WTC11 (cell line): ENCODE measurements around the gene GOLT1A. TPM values are rescaled to one million over a fixed set of nuclear protein-coding genes. Genes with fewer than 3 reads are reported as not detected.

Source experiments
- ATAC-seq: fragments of 200-7000 bp; cut with Tn5 transposase; 2 replicates; pipeline ENCODE4 v1.10.0; 2021; ENCODE audit warnings: mild to moderate bottlenecking, moderate library complexity
- CTCF ChIA-PET: fragments of 300-600 bp; sonication (Branson Sonifier 250); formaldehyde crosslinking; loops from one replicate; lab custom pipeline; 2021; ENCODE audit warnings: antibody characterized with exemption; lab: Charles Lee
- POLR2A ChIA-PET: fragments of 350-600 bp; sonication (Branson Sonifier 250); formaldehyde crosslinking; loops from one replicate; lab custom pipeline; 2021; ENCODE audit warnings: antibody characterized with exemption; lab: Charles Lee
- DNase-seq: peaks from one replicate; pipeline ENCODE4 v3.0.0; 2021; ENCODE audit warnings: low spot score
- H3K27ac Mint-ChIP-seq: 2 replicates; pipeline ENCODE4 v1.8.0; 2021; ENCODE audit warnings: mixed read lengths
- H3K27me3 Mint-ChIP-seq: 2 replicates; pipeline ENCODE4 v1.8.0; 2021; ENCODE audit warnings: low read depth, mild to moderate bottlenecking, moderate library complexity, mixed read lengths
- H3K36me3 Mint-ChIP-seq: 2 replicates; pipeline ENCODE4 v1.8.0; 2021; ENCODE audit warnings: mixed read lengths
- H3K4me1 Mint-ChIP-seq: 2 replicates; pipeline ENCODE4 v1.8.0; 2022; ENCODE audit warnings: mixed read lengths
- H3K4me3 Mint-ChIP-seq: 2 replicates; pipeline ENCODE4 v1.8.0; 2021; ENCODE audit warnings: mild to moderate bottlenecking, moderate library complexity, mixed read lengths
- H3K9me3 Mint-ChIP-seq: 2 replicates; pipeline ENCODE4 v1.8.0; 2021; ENCODE audit warnings: mixed read lengths
- ATF2 ChIP-seq: sonication (generic); formaldehyde crosslinking; IDR thresholded peaks from 2 replicates; pipeline ENCODE4 v1.8.1; 2022; ENCODE audit warnings: low read depth, missing genetic modification reagents, borderline replicate concordance
- CBFB ChIP-seq: sonication (generic); formaldehyde crosslinking; IDR thresholded peaks from 2 replicates; pipeline ENCODE4 v1.8.1; 2022; ENCODE audit warnings: mild to moderate bottlenecking, low read depth, missing genetic modification reagents
- E2F4 ChIP-seq: sonication (generic); formaldehyde crosslinking; IDR thresholded peaks from 2 replicates; pipeline ENCODE4 v1.8.1; 2022; ENCODE audit warnings: low read depth, mild to moderate bottlenecking, moderate library complexity, missing genetic modification reagents, borderline replicate concordance
- ELF4 ChIP-seq: sonication (generic); formaldehyde crosslinking; IDR thresholded peaks from 2 replicates; pipeline ENCODE4 v1.8.1; 2022; ENCODE audit warnings: low read depth, mild to moderate bottlenecking, moderate library complexity, missing genetic modification reagents
- ERG ChIP-seq: fragments of 250-450 bp; sonication (Bioruptor Pico); IDR thresholded peaks from 2 replicates; pipeline ENCODE4 v1.8.0; 2021; ENCODE audit warnings: mild to moderate bottlenecking
- FOXJ3 ChIP-seq: sonication (generic); formaldehyde crosslinking; IDR thresholded peaks from 2 replicates; pipeline ENCODE4 v1.9.0; 2021; ENCODE audit warnings: missing genetic modification reagents, mild to moderate bottlenecking, borderline replicate concordance
- GABPB1 ChIP-seq: sonication (generic); formaldehyde crosslinking; IDR thresholded peaks from 2 replicates; pipeline ENCODE4 v1.8.1; 2023; ENCODE audit warnings: mild to moderate bottlenecking, missing genetic modification reagents
- JUN ChIP-seq: sonication (generic); formaldehyde crosslinking; IDR thresholded peaks from 2 replicates; pipeline ENCODE4 v1.8.0; 2023; ENCODE audit warnings: mild to moderate bottlenecking, missing genetic modification reagents
- ZNF263 ChIP-seq: sonication (generic); formaldehyde crosslinking; IDR thresholded peaks from 2 replicates; pipeline ENCODE4 v1.8.1; 2022; ENCODE audit warnings: low read depth, mild to moderate bottlenecking, moderate library complexity, missing genetic modification reagents
- ZNF512 ChIP-seq: sonication (generic); formaldehyde crosslinking; IDR thresholded peaks from 2 replicates; pipeline ENCODE4 v1.8.1; 2022; ENCODE audit warnings: missing genetic modification reagents, borderline replicate concordance
- total RNA-seq: library from RNA; stranded (reverse); gene quantifications from 3 replicates; pipeline ENCODE4 v1.2.3, GENCODE V29; 2021
- TF ChIP-seq, protein P1 (sequence below): sonication (generic); formaldehyde crosslinking; IDR thresholded peaks from 2 replicates; pipeline ENCODE4 v1.8.1; 2023; ENCODE audit warnings: mild to moderate bottlenecking, moderate library complexity, missing genetic modification reagents
- TF ChIP-seq, protein P2 (sequence below): sonication (generic); formaldehyde crosslinking; IDR thresholded peaks from 2 replicates; pipeline ENCODE4 v1.8.1; 2023; ENCODE audit warnings: mild to moderate bottlenecking, missing genetic modification reagents
- TF ChIP-seq, protein P3 (sequence below): sonication (generic); formaldehyde crosslinking; IDR thresholded peaks from 2 replicates; pipeline ENCODE4 v1.8.0; 2022; ENCODE audit warnings: missing genetic modification reagents
- TF ChIP-seq, protein P4 (sequence below): fragments of 250-450 bp; sonication (Bioruptor Pico); IDR thresholded peaks from 2 replicates; pipeline ENCODE4 v1.9.0; 2021; ENCODE audit warnings: mild to moderate bottlenecking

GOLT1A gene
- total RNA-seq, 1 experiment from 2014 or later: 6.5 TPM

DNA sequence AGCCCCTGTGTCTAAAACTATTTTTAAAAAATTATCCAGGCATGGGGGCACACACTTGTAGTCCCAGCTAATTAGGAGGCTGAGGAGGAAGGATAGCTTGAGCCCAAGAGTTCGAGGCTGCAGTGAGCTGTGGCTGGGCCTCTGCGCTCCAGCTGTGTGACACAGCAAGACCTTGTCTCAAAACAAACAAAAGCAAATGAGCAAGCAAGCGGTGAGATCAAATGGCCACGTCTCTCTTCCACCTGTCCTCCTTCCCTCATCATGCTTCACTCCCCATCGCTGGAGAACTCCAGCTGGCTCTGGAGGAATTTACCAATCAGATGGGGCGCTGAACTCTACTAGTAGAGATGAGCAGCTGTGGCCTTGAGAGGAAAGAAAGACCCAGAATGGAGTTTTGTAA, 33.7 kb downstream of the GOLT1A start:
- Mint-ChIP-seq H3K27ac (no peak overlapping the region), H3K4me3 (no peak overlapping the region), H3K36me3 (no peaks in the 10 kb centered on the region), H3K4me1 (no peaks in the 10 kb centered on the region), H3K9me3 (peaks cover 15% of the 10 kb centered on the region), H3K27me3 (peaks cover 37% of the 10 kb centered on the region)
- POLR2A ChIA-PET: no interaction called here
- ATAC-seq (no peak), DNase-seq (no peak)
- TF ChIP-seq, protein P1, sequence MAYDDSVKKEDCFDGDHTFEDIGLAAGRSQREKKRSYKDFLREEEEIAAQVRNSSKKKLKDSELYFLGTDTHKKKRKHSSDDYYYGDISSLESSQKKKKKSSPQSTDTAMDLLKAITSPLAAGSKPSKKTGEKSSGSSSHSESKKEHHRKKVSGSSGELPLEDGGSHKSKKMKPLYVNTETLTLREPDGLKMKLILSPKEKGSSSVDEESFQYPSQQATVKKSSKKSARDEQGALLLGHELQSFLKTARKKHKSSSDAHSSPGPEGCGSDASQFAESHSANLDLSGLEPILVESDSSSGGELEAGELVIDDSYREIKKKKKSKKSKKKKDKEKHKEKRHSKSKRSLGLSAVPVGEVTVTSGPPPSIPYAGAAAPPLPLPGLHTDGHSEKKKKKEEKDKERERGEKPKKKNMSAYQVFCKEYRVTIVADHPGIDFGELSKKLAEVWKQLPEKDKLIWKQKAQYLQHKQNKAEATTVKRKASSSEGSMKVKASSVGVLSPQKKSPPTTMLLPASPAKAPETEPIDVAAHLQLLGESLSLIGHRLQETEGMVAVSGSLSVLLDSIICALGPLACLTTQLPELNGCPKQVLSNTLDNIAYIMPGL (CRISPR knock-in tag): no peak
- TF ChIP-seq ELF4 (CRISPR knock-in tag) (no peak), GABPB1 (no peak), ERG (CRISPR knock-in tag) (no peak), CBFB (CRISPR knock-in tag) (no peak), ZNF512 (CRISPR knock-in tag) (no peak)
- TF ChIP-seq, protein P2, sequence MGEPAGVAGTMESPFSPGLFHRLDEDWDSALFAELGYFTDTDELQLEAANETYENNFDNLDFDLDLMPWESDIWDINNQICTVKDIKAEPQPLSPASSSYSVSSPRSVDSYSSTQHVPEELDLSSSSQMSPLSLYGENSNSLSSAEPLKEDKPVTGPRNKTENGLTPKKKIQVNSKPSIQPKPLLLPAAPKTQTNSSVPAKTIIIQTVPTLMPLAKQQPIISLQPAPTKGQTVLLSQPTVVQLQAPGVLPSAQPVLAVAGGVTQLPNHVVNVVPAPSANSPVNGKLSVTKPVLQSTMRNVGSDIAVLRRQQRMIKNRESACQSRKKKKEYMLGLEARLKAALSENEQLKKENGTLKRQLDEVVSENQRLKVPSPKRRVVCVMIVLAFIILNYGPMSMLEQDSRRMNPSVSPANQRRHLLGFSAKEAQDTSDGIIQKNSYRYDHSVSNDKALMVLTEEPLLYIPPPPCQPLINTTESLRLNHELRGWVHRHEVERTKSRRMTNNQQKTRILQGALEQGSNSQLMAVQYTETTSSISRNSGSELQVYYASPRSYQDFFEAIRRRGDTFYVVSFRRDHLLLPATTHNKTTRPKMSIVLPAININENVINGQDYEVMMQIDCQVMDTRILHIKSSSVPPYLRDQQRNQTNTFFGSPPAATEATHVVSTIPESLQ (CRISPR knock-in tag): no peak
- TF ChIP-seq, protein P3, sequence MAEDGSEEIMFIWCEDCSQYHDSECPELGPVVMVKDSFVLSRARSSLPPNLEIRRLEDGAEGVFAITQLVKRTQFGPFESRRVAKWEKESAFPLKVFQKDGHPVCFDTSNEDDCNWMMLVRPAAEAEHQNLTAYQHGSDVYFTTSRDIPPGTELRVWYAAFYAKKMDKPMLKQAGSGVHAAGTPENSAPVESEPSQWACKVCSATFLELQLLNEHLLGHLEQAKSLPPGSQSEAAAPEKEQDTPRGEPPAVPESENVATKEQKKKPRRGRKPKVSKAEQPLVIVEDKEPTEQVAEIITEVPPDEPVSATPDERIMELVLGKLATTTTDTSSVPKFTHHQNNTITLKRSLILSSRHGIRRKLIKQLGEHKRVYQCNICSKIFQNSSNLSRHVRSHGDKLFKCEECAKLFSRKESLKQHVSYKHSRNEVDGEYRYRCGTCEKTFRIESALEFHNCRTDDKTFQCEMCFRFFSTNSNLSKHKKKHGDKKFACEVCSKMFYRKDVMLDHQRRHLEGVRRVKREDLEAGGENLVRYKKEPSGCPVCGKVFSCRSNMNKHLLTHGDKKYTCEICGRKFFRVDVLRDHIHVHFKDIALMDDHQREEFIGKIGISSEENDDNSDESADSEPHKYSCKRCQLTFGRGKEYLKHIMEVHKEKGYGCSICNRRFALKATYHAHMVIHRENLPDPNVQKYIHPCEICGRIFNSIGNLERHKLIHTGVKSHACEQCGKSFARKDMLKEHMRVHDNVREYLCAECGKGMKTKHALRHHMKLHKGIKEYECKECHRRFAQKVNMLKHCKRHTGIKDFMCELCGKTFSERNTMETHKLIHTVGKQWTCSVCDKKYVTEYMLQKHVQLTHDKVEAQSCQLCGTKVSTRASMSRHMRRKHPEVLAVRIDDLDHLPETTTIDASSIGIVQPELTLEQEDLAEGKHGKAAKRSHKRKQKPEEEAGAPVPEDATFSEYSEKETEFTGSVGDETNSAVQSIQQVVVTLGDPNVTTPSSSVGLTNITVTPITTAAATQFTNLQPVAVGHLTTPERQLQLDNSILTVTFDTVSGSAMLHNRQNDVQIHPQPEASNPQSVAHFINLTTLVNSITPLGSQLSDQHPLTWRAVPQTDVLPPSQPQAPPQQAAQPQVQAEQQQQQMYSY (CRISPR knock-in tag): no peak
- CTCF ChIA-PET: interaction anchor here (1.3 to 4.9 kb wide), 3 partner anchors 18 to 266 kb away, joined by 4 to 20 read pairs (median 8); no protein-coding TSS in a partner anchor

GRCh38 chr1:204178487-204179281, 35.1 kb downstream of the GOLT1A start:
- DNase-seq (no peak), ATAC-seq (no peak)
- no peak overlapping the region for H3K27ac Mint-ChIP-seq
- TF ChIP-seq ZNF512 (CRISPR knock-in tag) (no peak), ATF2 (CRISPR knock-in tag) (no peak), FOXJ3 (CRISPR knock-in tag) (no peak), JUN (CRISPR knock-in tag) (no peak), E2F4 (CRISPR knock-in tag) (no peak), ZNF263 (no peak)
- TF ChIP-seq, protein P4, sequence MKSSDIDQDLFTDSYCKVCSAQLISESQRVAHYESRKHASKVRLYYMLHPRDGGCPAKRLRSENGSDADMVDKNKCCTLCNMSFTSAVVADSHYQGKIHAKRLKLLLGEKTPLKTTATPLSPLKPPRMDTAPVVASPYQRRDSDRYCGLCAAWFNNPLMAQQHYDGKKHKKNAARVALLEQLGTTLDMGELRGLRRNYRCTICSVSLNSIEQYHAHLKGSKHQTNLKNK (CRISPR knock-in tag): no peak
- H3K27me3 Mint-ChIP-seq: peaks cover 40% of the 10 kb centered on the region
- H3K4me1 Mint-ChIP-seq: no peaks in the 10 kb centered on the region
- H3K36me3 Mint-ChIP-seq: no peaks in the 10 kb centered on the region
- no peak overlapping the region for H3K4me3 Mint-ChIP-seq
- H3K9me3 Mint-ChIP-seq: peaks cover 17% of the 10 kb centered on the region
- POLR2A ChIA-PET: no interaction called here
- CTCF ChIA-PET: interaction anchor here (4.9 kb wide), 1 partner anchor 16 kb away, joined by 20 read pairs; no protein-coding TSS in a partner anchor
